ENCODE measurements around the gene RGS14. TPM values are rescaled to one million over a fixed set of nuclear protein-coding genes. Genes with fewer than 3 reads are reported as not detected.

The RGS14 gene
- polyA plus RNA-seq, 1 donor (not counting 4 experiments of a cell fraction or from before 2014, with no cell fraction given) = 8.6 TPM

GRCh38 chr5:177409043-177409801 lies 51.5 kb downstream of the RGS14 start, which contains the start of gene F12:
Gene F12, minus strand, starts transcription at chr5:177409564. Its CDS starts 37 bp downstream, at chr5:177409527.
- dilution Hi-C loops (cut with MboI; ENCODE audit: extremely low pct_ligation_motif_present, low sequenced_read_pairs) = no loop called here
- DNase-seq (ENCODE audit: low read depth, low spot score) = no peak
- no peaks in the 10 kb centered on the region for H3K36me3 ChIP-seq (ENCODE audit: control insufficient read depth in 2 of 2, extremely low read depth in 1 of 2, insufficient read depth in 2 of 2, low read length in 2 of 2)
- H3K9me1 ChIP-seq (ENCODE audit: control insufficient read depth, extremely low read depth, insufficient read depth, low read length) = no peaks in the 10 kb centered on the region
- no peak within 1 kb of the TSS for H3K27ac ChIP-seq (ENCODE audit: control insufficient read depth, insufficient read depth, low read length)
- no peak within 1 kb of the TSS for H3K4me3 ChIP-seq (ENCODE audit: control insufficient read depth in 2 of 3, extremely low read depth in 1 of 3, insufficient read depth in 2 of 3, low read depth in 1 of 3, low read length in 3 of 3)
- no peak for FAIRE-seq
- no peaks in the 10 kb centered on the region for H4K20me1 ChIP-seq (ENCODE audit: control insufficient read depth, extremely low read depth, insufficient read depth, low read length)
- no peak within 1 kb of the TSS for H3K9ac ChIP-seq (ENCODE audit: control insufficient read depth, extremely low read depth, insufficient read depth, low read length)
- H2AFZ ChIP-seq (ENCODE audit: control insufficient read depth, low read length) = no peak within 1 kb of the TSS
- H3K4me2 ChIP-seq (ENCODE audit: control insufficient read depth, extremely low read depth, insufficient read depth, low read depth, low read length) = no peak within 1 kb of the TSS
- TF ChIP-seq, protein P1, sequence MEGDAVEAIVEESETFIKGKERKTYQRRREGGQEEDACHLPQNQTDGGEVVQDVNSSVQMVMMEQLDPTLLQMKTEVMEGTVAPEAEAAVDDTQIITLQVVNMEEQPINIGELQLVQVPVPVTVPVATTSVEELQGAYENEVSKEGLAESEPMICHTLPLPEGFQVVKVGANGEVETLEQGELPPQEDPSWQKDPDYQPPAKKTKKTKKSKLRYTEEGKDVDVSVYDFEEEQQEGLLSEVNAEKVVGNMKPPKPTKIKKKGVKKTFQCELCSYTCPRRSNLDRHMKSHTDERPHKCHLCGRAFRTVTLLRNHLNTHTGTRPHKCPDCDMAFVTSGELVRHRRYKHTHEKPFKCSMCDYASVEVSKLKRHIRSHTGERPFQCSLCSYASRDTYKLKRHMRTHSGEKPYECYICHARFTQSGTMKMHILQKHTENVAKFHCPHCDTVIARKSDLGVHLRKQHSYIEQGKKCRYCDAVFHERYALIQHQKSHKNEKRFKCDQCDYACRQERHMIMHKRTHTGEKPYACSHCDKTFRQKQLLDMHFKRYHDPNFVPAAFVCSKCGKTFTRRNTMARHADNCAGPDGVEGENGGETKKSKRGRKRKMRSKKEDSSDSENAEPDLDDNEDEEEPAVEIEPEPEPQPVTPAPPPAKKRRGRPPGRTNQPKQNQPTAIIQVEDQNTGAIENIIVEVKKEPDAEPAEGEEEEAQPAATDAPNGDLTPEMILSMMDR (optimal IDR thresholded peaks at IDR 0.05 in 1 of 3, IDR thresholded peaks at IDR 0.05 in 1 of 3, conservative IDR thresholded peaks at IDR 0.05 in 1 of 3; ENCODE audit: extremely low read depth in 1 of 3, insufficient read depth in 2 of 3, low read length in 3 of 3) = no peak
- TF ChIP-seq EZH2 (IDR thresholded peaks at IDR 0.05; ENCODE audit: low read length) = no peak
- H3K4me1 ChIP-seq (ENCODE audit: control insufficient read depth, extremely low read depth, insufficient read depth, low read length) = peaks cover 5% of the 10 kb centered on the region
- no peaks in the 10 kb centered on the region for H3K27me3 ChIP-seq (ENCODE audit: control insufficient read depth, extremely low read depth, insufficient read depth, low read length)
- no peaks in the 10 kb centered on the region for H3K9me3 ChIP-seq (ENCODE audit: control insufficient read depth, low read depth, low read length)
- H3K79me2 ChIP-seq (ENCODE audit: control insufficient read depth, insufficient read depth, low read length) = no peaks in the 10 kb centered on the region

DNA sequence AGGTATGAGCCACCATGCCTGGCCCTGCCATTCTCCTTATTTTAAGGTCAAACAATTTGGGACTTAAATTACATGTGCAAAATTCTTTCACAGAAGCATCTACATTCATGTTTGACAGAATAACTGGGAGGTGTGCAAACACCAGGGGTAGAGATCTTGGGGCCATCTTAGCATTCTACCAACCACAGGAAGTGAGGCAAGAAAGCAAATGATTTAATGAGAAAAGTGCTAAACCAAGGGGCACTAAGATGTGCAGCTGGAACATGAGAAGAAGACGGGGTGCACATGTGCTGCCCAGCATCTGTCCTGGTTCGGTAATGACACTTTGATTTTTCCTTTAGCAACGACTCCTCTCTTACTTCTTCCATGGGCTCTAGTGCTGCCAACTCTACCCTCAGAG lies 52.9 kb downstream of the RGS14 start:
- Histone ChIP-seq H3K36me3 (ENCODE audit: control insufficient read depth in 2 of 2, extremely low read depth in 1 of 2, insufficient read depth in 2 of 2, low read length in 2 of 2) (no peaks in the 10 kb centered on the region), H3K9me3 (ENCODE audit: control insufficient read depth, low read depth, low read length) (no peaks in the 10 kb centered on the region), H3K4me3 (ENCODE audit: control insufficient read depth in 2 of 3, extremely low read depth in 1 of 3, insufficient read depth in 2 of 3, low read depth in 1 of 3, low read length in 3 of 3) (no peak overlapping the region), H3K4me2 (ENCODE audit: control insufficient read depth, extremely low read depth, insufficient read depth, low read depth, low read length) (no peak overlapping the region), H3K27me3 (ENCODE audit: control insufficient read depth, extremely low read depth, insufficient read depth, low read length) (no peaks in the 10 kb centered on the region), H3K79me2 (ENCODE audit: control insufficient read depth, insufficient read depth, low read length) (no peaks in the 10 kb centered on the region), H3K27ac (ENCODE audit: control insufficient read depth, insufficient read depth, low read length) (no peak overlapping the region), H3K4me1 (ENCODE audit: control insufficient read depth, extremely low read depth, insufficient read depth, low read length) (no peaks in the 10 kb centered on the region), H2AFZ (ENCODE audit: control insufficient read depth, low read length) (no peak overlapping the region), H4K20me1 (ENCODE audit: control insufficient read depth, extremely low read depth, insufficient read depth, low read length) (no peaks in the 10 kb centered on the region), H3K9ac (ENCODE audit: control insufficient read depth, extremely low read depth, insufficient read depth, low read length) (no peak overlapping the region), H3K9me1 (ENCODE audit: control insufficient read depth, extremely low read depth, insufficient read depth, low read length) (no peaks in the 10 kb centered on the region)
- no peak for DNase-seq (ENCODE audit: low read depth, low spot score)
- no peak for FAIRE-seq
- dilution Hi-C loops (cut with MboI; ENCODE audit: extremely low pct_ligation_motif_present, low sequenced_read_pairs) = no loop called here
- TF ChIP-seq, protein P1 (optimal IDR thresholded peaks at IDR 0.05 in 1 of 3, IDR thresholded peaks at IDR 0.05 in 1 of 3, conservative IDR thresholded peaks at IDR 0.05 in 1 of 3; ENCODE audit: extremely low read depth in 1 of 3, insufficient read depth in 2 of 3, low read length in 3 of 3) = no peak
- no peak for TF ChIP-seq EZH2 (IDR thresholded peaks at IDR 0.05; ENCODE audit: low read length)
